DND-41 (cell line): ENCODE data around the gene UNC45B.

Source experiments
- ATAC-seq: fragments of 200-7000 bp; cut with Tn5 transposase; 3 replicates; pipeline ENCODE4 v1.9.1; 2021; ENCODE audit warnings: low read depth; ENCODE audit not compliant: insufficient read depth
- DNase-seq: peaks from one replicate; pipeline ENCODE4 v3.0.0-alpha.2; 2020
- H2AFZ ChIP-seq: 2 replicates; pipeline ENCODE4 v1.6.0; 2012; ENCODE audit warnings: low read depth, low read length
- H3K27ac ChIP-seq: 2 replicates; pipeline ENCODE4 v1.5.1; 2012; ENCODE audit warnings: low read length, inconsistent platforms
- H3K27me3 ChIP-seq: fragments of 200-600 bp; sonication (generic); 2 replicates; pipeline ENCODE4 v1.6.0; 2012; ENCODE audit warnings: low read length, mild to moderate bottlenecking, inconsistent platforms; ENCODE audit not compliant: insufficient read depth, poor library complexity
- H3K36me3 ChIP-seq: 2 replicates; pipeline ENCODE4 v1.5.1; 2012; ENCODE audit warnings: low read length, inconsistent platforms; ENCODE audit not compliant: insufficient read depth
- H3K4me1 ChIP-seq: 2 replicates; pipeline ENCODE4 v1.5.1; 2012; ENCODE audit warnings: mild to moderate bottlenecking, low read length; ENCODE audit not compliant: insufficient read depth
- H3K4me2 ChIP-seq: 2 replicates; pipeline ENCODE4 v1.6.0; 2012; ENCODE audit warnings: mild to moderate bottlenecking, moderate library complexity, low read length, inconsistent platforms; ENCODE audit not compliant: insufficient read depth
- H3K4me3 ChIP-seq, 2 experiments: fragments of 200-600 bp in 1 of 2; shearing (Covaris generic) in 1 of 2; 2 replicates each; pipeline ENCODE4 v1.5.1; 2012 to 2016; ENCODE audit warnings: inconsistent platforms in 2 of 2, low read length in 2 of 2, mild to moderate bottlenecking in 2 of 2, low read depth in 1 of 2, moderate library complexity in 1 of 2
- H3K79me2 ChIP-seq: 2 replicates; pipeline ENCODE4 v1.6.0; 2012; ENCODE audit warnings: low read length, inconsistent platforms; ENCODE audit not compliant: insufficient read depth
- H3K9ac ChIP-seq: 2 replicates; pipeline ENCODE4 v1.6.0; 2012; ENCODE audit warnings: low read depth, mild to moderate bottlenecking, inconsistent platforms, low read length, moderate library complexity
- H3K9me3 ChIP-seq: 2 replicates; pipeline ENCODE4 v1.5.1; 2012; ENCODE audit warnings: low read length, moderate library complexity, mild to moderate bottlenecking, inconsistent platforms; ENCODE audit not compliant: insufficient read depth, severe bottlenecking
- H4K20me1 ChIP-seq: 2 replicates; pipeline ENCODE4 v1.6.0; 2012; ENCODE audit warnings: low read length; ENCODE audit not compliant: insufficient read depth
- CTCF ChIP-seq: IDR thresholded peaks from 2 replicates; pipeline ENCODE4 v1.5.1; 2012; ENCODE audit warnings: borderline replicate concordance, low read length, moderate library complexity, mild to moderate bottlenecking; ENCODE audit not compliant: poor library complexity, severe bottlenecking; ENCODE audit errors: extremely low read depth
- EZH2 ChIP-seq: IDR thresholded peaks from 3 replicates; pipeline ENCODE4 v1.6.1; 2012; ENCODE audit warnings: borderline replicate concordance, low read depth, mild to moderate bottlenecking, moderate library complexity, low read length, inconsistent platforms; ENCODE audit not compliant: severe bottlenecking

Gene UNC45B

GRCh38 chr17:35167666-35168065, 20.0 kb downstream of the UNC45B start:
- no peaks in the 10 kb centered on the region for H4K20me1 ChIP-seq
- H2AFZ ChIP-seq = no peak overlapping the region
- H3K9me3 ChIP-seq = no peaks in the 10 kb centered on the region
- no peak overlapping the region for H3K4me2 ChIP-seq
- H3K79me2 ChIP-seq = no peaks in the 10 kb centered on the region
- no peaks in the 10 kb centered on the region for H3K27me3 ChIP-seq
- TF ChIP-seq EZH2 = no peak
- no peak for TF ChIP-seq CTCF
- no peak for ATAC-seq
- H3K4me3 ChIP-seq = no peak overlapping the region
- no peak overlapping the region for H3K27ac ChIP-seq
- H3K9ac ChIP-seq = no peak overlapping the region
- peaks cover 5% of the 10 kb centered on the region; the same call in 1 of the 2 replicates for H3K4me1 ChIP-seq
- no peak for DNase-seq
- no peaks in the 10 kb centered on the region for H3K36me3 ChIP-seq

GRCh38 chr17:35169835-35170363, 22.3 kb downstream of the UNC45B start:
- Histone ChIP-seq H3K4me1 (peaks cover 5% of the 10 kb centered on the region; the same call in 1 of the 2 replicates), H3K27ac (no peak overlapping the region), H3K4me2 (no peak overlapping the region), H3K9ac (no peak overlapping the region), H2AFZ (no peak overlapping the region), H3K4me3 (no peak overlapping the region), H4K20me1 (no peaks in the 10 kb centered on the region), H3K9me3 (no peaks in the 10 kb centered on the region), H3K79me2 (no peaks in the 10 kb centered on the region), H3K36me3 (no peaks in the 10 kb centered on the region), H3K27me3 (no peaks in the 10 kb centered on the region)
- no peak for TF ChIP-seq CTCF
- no peak for TF ChIP-seq EZH2
- DNase-seq (no peak), ATAC-seq (no peak)

GRCh38 chr17:35170968-35171771, 23.6 kb downstream of the UNC45B start:
- Histone ChIP-seq H3K36me3 (no peaks in the 10 kb centered on the region), H4K20me1 (no peaks in the 10 kb centered on the region), H2AFZ (no peak overlapping the region), H3K27me3 (no peaks in the 10 kb centered on the region), H3K4me2 (no peak overlapping the region), H3K9ac (no peak overlapping the region), H3K4me3 (no peak overlapping the region), H3K27ac (no peak overlapping the region), H3K9me3 (no peaks in the 10 kb centered on the region), H3K79me2 (no peaks in the 10 kb centered on the region), H3K4me1 (peaks cover 5% of the 10 kb centered on the region; the same call in 1 of the 2 replicates)
- DNase-seq = peak; percentile 16
- TF ChIP-seq EZH2 = no peak
- TF ChIP-seq CTCF = peak; percentile 56
- peak; percentile 80 for ATAC-seq
